Caco-2 (cell line): ENCODE data around the gene FRAS1. TPM values are rescaled to one million over a fixed set of nuclear protein-coding genes. Genes with fewer than 3 reads are reported as not detected.

ENCODE experiments used
- BruUV-seq: library from RNA; stranded (reverse); fragments of 400-500 nt; replicated peaks from 2 replicates; lab custom pipeline; 2021; lab: Mats Ljungman, UMichigan
- CTCF ChIA-PET: fragments of 300-600 bp; sonication (Branson Sonifier 250); formaldehyde crosslinking; loops from one replicate; lab custom pipeline; 2022; ENCODE audit warnings: antibody characterized with exemption; lab: Charles Lee
- POLR2A ChIA-PET: fragments of 300-600 bp; sonication (Branson Sonifier 250); formaldehyde crosslinking; loops from one replicate; lab custom pipeline; 2022; ENCODE audit warnings: antibody characterized with exemption; lab: Charles Lee
- DNase-seq, 2 experiments: peaks; one replicate each; pipeline versions ENCODE4 v3.0.0 to v3.0.0-alpha.2; 2020 to 2022
- H3K27me3 ChIP-seq: replicated peaks from 2 replicates; pipeline ENCODE4 v1.6.0; 2011; ENCODE audit warnings: low read length; ENCODE audit not compliant: control insufficient read depth, insufficient read depth
- H3K36me3 ChIP-seq: 2 replicates; pipeline ENCODE4 v1.5.1; 2011; ENCODE audit warnings: low read length; ENCODE audit not compliant: control insufficient read depth, insufficient read depth
- H3K4me1 ChIP-seq: fragments of 250-450 bp; sonication (Bioruptor Pico); 2 replicates; pipeline ENCODE4 v1.5.1; 2020; ENCODE audit warnings: mild to moderate bottlenecking
- H3K4me3 ChIP-seq: 2 replicates; pipeline ENCODE4 v1.5.1; 2011; ENCODE audit warnings: low read depth, mild to moderate bottlenecking, control low read depth, low read length
- H3K9me3 ChIP-seq: fragments of 250-450 bp; sonication (Bioruptor Pico); 2 replicates; pipeline ENCODE4 v1.5.1; 2020; ENCODE audit warnings: mild to moderate bottlenecking, moderate library complexity
- H3K27ac Mint-ChIP-seq: one replicate; pipeline ENCODE4 v1.8.0; 2022; ENCODE audit warnings: mixed read lengths; ENCODE audit not compliant: unreplicated experiment
- H3K27me3 Mint-ChIP-seq: one replicate; pipeline ENCODE4 v1.8.0; 2022; ENCODE audit warnings: mixed read lengths; ENCODE audit not compliant: insufficient read depth, unreplicated experiment
- H3K36me3 Mint-ChIP-seq: one replicate; pipeline ENCODE4 v1.8.0; 2022; ENCODE audit warnings: mild to moderate bottlenecking, mixed read lengths; ENCODE audit not compliant: insufficient read depth, unreplicated experiment
- H3K4me1 Mint-ChIP-seq: one replicate; pipeline ENCODE4 v1.8.0; 2022; ENCODE audit warnings: low read depth, mixed read lengths; ENCODE audit not compliant: unreplicated experiment
- H3K4me3 Mint-ChIP-seq: one replicate; pipeline ENCODE4 v1.8.0; 2022; ENCODE audit warnings: mild to moderate bottlenecking, moderate library complexity, mixed read lengths; ENCODE audit not compliant: unreplicated experiment
- H3K9me3 Mint-ChIP-seq: one replicate; pipeline ENCODE4 v1.8.0; 2022; ENCODE audit warnings: mixed read lengths; ENCODE audit not compliant: unreplicated experiment
- intact Hi-C: fragments of 100-400 bp; cut with micrococcal nuclease; formaldehyde crosslinking; loops from one replicate; pipeline ENCODE4 v1.10.0; 2022; ENCODE audit not compliant: unreplicated experiment
- total RNA-seq: library from RNA; stranded (reverse); gene quantifications from 2 replicates; pipeline ENCODE4 v1.2.3, GENCODE V29; 2022
- TF ChIP-seq, protein P1 (sequence below), 2 experiments: fragments of 200-600 bp in 1 of 2; IDR thresholded peaks; 1 replicate in 1 of 2; 2 replicates in 1 of 2; pipeline versions ENCODE4 v1.5.1 to v1.8.0; 2011 to 2022; ENCODE audit warnings: antibody characterized with exemption in 1 of 2, control low read depth in 1 of 2, inconsistent platforms in 1 of 2, low read depth in 1 of 2, low read length in 1 of 2, mild to moderate bottlenecking in 1 of 2, moderate library complexity in 1 of 2; ENCODE audit not compliant: insufficient read depth in 1 of 2, severe bottlenecking in 1 of 2, unreplicated experiment in 1 of 2

The FRAS1 gene
- total RNA-seq, 1 experiment from 2014 or later = 40.8 TPM

DNA sequence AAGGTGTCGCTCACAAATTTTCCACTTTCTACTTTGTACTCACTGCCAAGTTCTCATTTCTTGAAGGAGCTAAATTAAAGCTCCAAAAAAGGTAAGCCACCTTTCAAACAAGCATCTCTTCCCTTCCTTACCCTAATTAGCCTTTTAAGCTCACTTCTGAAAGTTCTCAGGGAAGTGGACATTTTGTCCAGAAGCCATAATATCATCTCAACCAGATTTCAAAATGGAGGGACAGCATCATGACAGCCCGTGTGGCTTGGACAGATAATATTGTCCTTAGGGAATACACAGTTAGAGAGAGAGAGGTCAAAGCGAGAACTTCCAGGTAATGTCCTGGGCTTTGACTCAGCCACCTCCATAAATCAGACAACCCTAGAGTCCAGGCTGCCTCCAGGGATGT is 400.6 kb downstream of the FRAS1 start:
- no peak for DNase-seq
- no peaks in the 10 kb centered on the region; the same call in 1 of the 2 replicates for H3K36me3 ChIP-seq
- H3K27me3 ChIP-seq = no peaks in the 10 kb centered on the region
- ChIA-PET CTCF (no interaction called here), POLR2A (no interaction called here)
- peaks cover 14% of the 10 kb centered on the region for H3K4me1 Mint-ChIP-seq
- H3K27ac Mint-ChIP-seq = no peak overlapping the region
- H3K4me1 ChIP-seq = no peaks in the 10 kb centered on the region
- no peaks in the 10 kb centered on the region for H3K9me3 Mint-ChIP-seq
- no peaks in the 10 kb centered on the region for H3K9me3 ChIP-seq
- intact Hi-C loops = no loop called here
- no peak overlapping the region for H3K4me3 ChIP-seq
- no TSS peak for BruUV-seq
- H3K27me3 Mint-ChIP-seq = no peaks in the 10 kb centered on the region
- no peak overlapping the region for H3K4me3 Mint-ChIP-seq
- peaks cover 11% of the 10 kb centered on the region for H3K36me3 Mint-ChIP-seq
- TF ChIP-seq, protein P1, sequence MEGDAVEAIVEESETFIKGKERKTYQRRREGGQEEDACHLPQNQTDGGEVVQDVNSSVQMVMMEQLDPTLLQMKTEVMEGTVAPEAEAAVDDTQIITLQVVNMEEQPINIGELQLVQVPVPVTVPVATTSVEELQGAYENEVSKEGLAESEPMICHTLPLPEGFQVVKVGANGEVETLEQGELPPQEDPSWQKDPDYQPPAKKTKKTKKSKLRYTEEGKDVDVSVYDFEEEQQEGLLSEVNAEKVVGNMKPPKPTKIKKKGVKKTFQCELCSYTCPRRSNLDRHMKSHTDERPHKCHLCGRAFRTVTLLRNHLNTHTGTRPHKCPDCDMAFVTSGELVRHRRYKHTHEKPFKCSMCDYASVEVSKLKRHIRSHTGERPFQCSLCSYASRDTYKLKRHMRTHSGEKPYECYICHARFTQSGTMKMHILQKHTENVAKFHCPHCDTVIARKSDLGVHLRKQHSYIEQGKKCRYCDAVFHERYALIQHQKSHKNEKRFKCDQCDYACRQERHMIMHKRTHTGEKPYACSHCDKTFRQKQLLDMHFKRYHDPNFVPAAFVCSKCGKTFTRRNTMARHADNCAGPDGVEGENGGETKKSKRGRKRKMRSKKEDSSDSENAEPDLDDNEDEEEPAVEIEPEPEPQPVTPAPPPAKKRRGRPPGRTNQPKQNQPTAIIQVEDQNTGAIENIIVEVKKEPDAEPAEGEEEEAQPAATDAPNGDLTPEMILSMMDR (IDR thresholded peaks at IDR 0.05; ENCODE audit: insufficient read depth in 1 of 2, low read depth in 1 of 2, low read length in 1 of 2, severe bottlenecking in 1 of 2, unreplicated experiment in 1 of 2) = no peak

DNA sequence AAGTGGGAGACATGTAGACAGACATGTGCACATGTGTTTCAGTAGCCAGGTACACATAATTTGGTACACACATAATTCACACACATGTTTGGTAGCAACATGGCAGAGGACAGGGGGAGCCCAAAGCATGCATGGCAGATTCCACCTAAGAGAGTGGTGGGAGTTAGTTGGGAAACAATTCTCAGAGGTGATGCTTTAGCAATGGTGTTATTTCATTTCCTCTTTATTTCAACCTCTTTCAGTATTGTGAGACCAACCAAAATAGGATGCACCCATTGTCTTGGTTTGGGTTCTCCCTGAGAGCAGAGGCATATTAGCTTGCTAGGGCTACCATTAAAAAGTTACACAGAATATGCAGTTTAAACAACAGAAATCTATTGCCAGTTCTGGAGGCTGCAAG is 402.2 kb downstream of the FRAS1 start:
- no peak overlapping the region for H3K4me3 Mint-ChIP-seq
- CTCF ChIA-PET = no interaction called here
- H3K36me3 Mint-ChIP-seq = peaks cover 6% of the 10 kb centered on the region
- TF ChIP-seq, protein P1 (IDR thresholded peaks at IDR 0.05; ENCODE audit: insufficient read depth in 1 of 2, low read depth in 1 of 2, low read length in 1 of 2, severe bottlenecking in 1 of 2, unreplicated experiment in 1 of 2) = no peak
- intact Hi-C loops = no loop called here
- no peak overlapping the region for H3K4me3 ChIP-seq
- H3K27ac Mint-ChIP-seq = no peak overlapping the region
- no peaks in the 10 kb centered on the region for H3K27me3 Mint-ChIP-seq
- H3K27me3 ChIP-seq = no peaks in the 10 kb centered on the region
- no peaks in the 10 kb centered on the region for H3K9me3 ChIP-seq
- DNase-seq = no peak
- no peaks in the 10 kb centered on the region for H3K9me3 Mint-ChIP-seq
- BruUV-seq = no TSS peak
- no peaks in the 10 kb centered on the region for H3K4me1 ChIP-seq
- H3K4me1 Mint-ChIP-seq = peaks cover under 1% of the 10 kb centered on the region
- H3K36me3 ChIP-seq = no peaks in the 10 kb centered on the region; the same call in 1 of the 2 replicates
- POLR2A ChIA-PET = no interaction called here

DNA sequence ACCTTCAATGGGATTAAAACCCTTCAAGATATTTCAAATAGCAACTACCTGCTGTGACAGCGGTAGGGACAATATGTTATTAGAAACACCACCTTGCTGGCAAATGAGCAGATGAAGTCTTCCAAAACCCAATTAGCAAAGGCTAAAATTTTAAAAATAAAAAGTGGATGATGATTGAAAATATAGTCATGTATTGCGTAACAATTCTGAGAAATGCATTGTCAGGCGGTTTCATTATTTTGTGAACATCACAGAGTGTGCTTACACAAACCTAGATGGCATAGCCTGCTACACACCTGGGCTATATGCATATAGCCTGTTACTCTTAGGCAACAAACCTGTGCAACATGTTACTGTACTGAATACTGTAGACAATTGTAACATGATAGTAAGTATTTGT is 403.2 kb downstream of the FRAS1 start:
- CTCF ChIA-PET = no interaction called here
- Mint-ChIP-seq H3K36me3 (peaks cover 6% of the 10 kb centered on the region), H3K4me1 (no peaks in the 10 kb centered on the region), H3K9me3 (no peaks in the 10 kb centered on the region), H3K4me3 (no peak overlapping the region), H3K27me3 (no peaks in the 10 kb centered on the region), H3K27ac (no peak overlapping the region)
- no peaks in the 10 kb centered on the region for H3K9me3 ChIP-seq
- TF ChIP-seq, protein P1 (IDR thresholded peaks at IDR 0.05; ENCODE audit: insufficient read depth in 1 of 2, low read depth in 1 of 2, low read length in 1 of 2, severe bottlenecking in 1 of 2, unreplicated experiment in 1 of 2) = no peak
- intact Hi-C loops = no loop called here
- no peak overlapping the region for H3K4me3 ChIP-seq
- BruUV-seq = no TSS peak
- DNase-seq = no peak
- POLR2A ChIA-PET = no interaction called here
- H3K27me3 ChIP-seq = no peaks in the 10 kb centered on the region
- no peaks in the 10 kb centered on the region for H3K4me1 ChIP-seq
- H3K36me3 ChIP-seq = no peaks in the 10 kb centered on the region
